OCI-M1 (cell line): ENCODE results near the gene ZIC1.

Source experiments
- DNase-seq: peaks from one replicate; lab custom pipeline; 2025; lab: John Stamatoyannopoulos, UW

Gene ZIC1

GRCh38 chr3:147395899-147396711 lies 13.1 kb upstream of the ZIC1 start:
- DNase-seq: no peak

GRCh38 chr3:147396712-147397046 lies 12.5 kb upstream of the ZIC1 start:
- no peak for DNase-seq

GRCh38 chr3:147397155-147397874 lies 11.8 kb upstream of the ZIC1 start:
- no peak for DNase-seq

- DNase-seq: no peak
Measured at GRCh38 chr3:147397875-147398812, 11.0 kb upstream of the ZIC1 start.

GRCh38 chr3:147398813-147399534 lies 10.2 kb upstream of the ZIC1 start:
- DNase-seq: no peak

- no peak for DNase-seq
Measured at GRCh38 chr3:147400111-147400510, 9.1 kb upstream of the ZIC1 start.

GRCh38 chr3:147400999-147401398 lies 8.2 kb upstream of the ZIC1 start:
- no peak for DNase-seq

GRCh38 chr3:147401421-147401820 lies 7.7 kb upstream of the ZIC1 start:
- DNase-seq: no peak

GRCh38 chr3:147402159-147402558 lies 7.0 kb upstream of the ZIC1 start:
- no peak for DNase-seq

GRCh38 chr3:147403511-147403910 lies 5.7 kb upstream of the ZIC1 start:
- DNase-seq: no peak

- no peak for DNase-seq
Measured at GRCh38 chr3:147404000-147404799, 5.0 kb upstream of the ZIC1 start.

GRCh38 chr3:147404800-147405230 lies 4.3 kb upstream of the ZIC1 start:
- DNase-seq: no peak

- no peak for DNase-seq
Measured at GRCh38 chr3:147405231-147406027, 3.7 kb upstream of the ZIC1 start.

- DNase-seq: peak; percentile 35
Measured at GRCh38 chr3:147406028-147406931, 2.9 kb upstream of the ZIC1 start, which contains the start of gene ZIC4. Gene ZIC4 (minus strand): TSS chr3:147406543. CDS start chr3:147402797, 3,746 bp downstream.

- DNase-seq: peak; percentile 41
Measured at GRCh38 chr3:147407114-147407497, 2.1 kb upstream of the ZIC1 start.

- no peak for DNase-seq
Measured at GRCh38 chr3:147407498-147408187, 1.5 kb upstream of the ZIC1 start.

- DNase-seq: no peak
Measured at GRCh38 chr3:147408188-147409100, 721 bp upstream of the ZIC1 start.
